CD4-positive, alpha-beta T cell (primary cell): Measurements from ENCODE around the gene HAGH. TPM values are rescaled to one million over a fixed set of nuclear protein-coding genes. Genes with fewer than 3 reads are reported as not detected.
A peak's percentile ranks its signal among the peaks of the same experiment; 100 is the strongest.

Source experiments
- ATAC-seq: fragments of 200-7000 bp; cut with Tn5 transposase; one replicate; pipeline ENCODE4 v1.10.0; 2022; ENCODE audit warnings: mild to moderate bottlenecking; ENCODE audit not compliant: poor library complexity
- CTCF ChIA-PET: fragments of 350-600 bp; sonication (Branson Sonifier 250); formaldehyde crosslinking; loops from one replicate; lab custom pipeline; 2021; ENCODE audit warnings: antibody characterized with exemption, inconsistent platforms; lab: Charles Lee
- POLR2A ChIA-PET: fragments of 350-600 bp; sonication (Branson Sonifier 250); formaldehyde crosslinking; loops from one replicate; lab custom pipeline; 2021; ENCODE audit warnings: antibody characterized with exemption, inconsistent platforms; lab: Charles Lee
- DNase-seq, 14 experiments: peaks; one replicate each; pipeline ENCODE4 v3.0.0-alpha.2; 2013 to 2020; ENCODE audit warnings: mixed read lengths in 2 of 14
- H3K27ac ChIP-seq, 2 donors: one replicate each; pipeline versions ENCODE4 v1.5.1 to v1.7.0; 2013; ENCODE audit warnings: low read length in 2 of 2, low read depth in 1 of 2, mild to moderate bottlenecking in 1 of 2
- H3K27me3 ChIP-seq, 2 experiments: 1 replicate in 1 of 2; 2 replicates in 1 of 2; pipeline versions ENCODE4 v1.6.1 to v1.7.0; 2013; ENCODE audit warnings: low read length in 2 of 2, control low read depth in 1 of 2, mild to moderate bottlenecking in 1 of 2, moderate library complexity in 1 of 2; ENCODE audit not compliant: insufficient read depth in 2 of 2, control insufficient read depth in 1 of 2
- H3K36me3 ChIP-seq: one replicate; pipeline ENCODE4 v1.6.1; 2013; ENCODE audit warnings: low read length, control low read depth; ENCODE audit not compliant: insufficient read depth
- H3K4me1 ChIP-seq: one replicate; pipeline ENCODE4 v1.6.1; 2013; ENCODE audit warnings: low read length, control low read depth; ENCODE audit not compliant: insufficient read depth
- H3K4me3 ChIP-seq: one replicate; pipeline ENCODE4 v1.5.1; 2013; ENCODE audit warnings: mild to moderate bottlenecking, low read length, moderate library complexity
- H3K9me3 ChIP-seq, 2 experiments: 1 replicate in 1 of 2; 2 replicates in 1 of 2; pipeline versions ENCODE4 v1.6.1 to v1.7.0; 2013; ENCODE audit warnings: low read length in 2 of 2, mild to moderate bottlenecking in 2 of 2, control low read depth in 1 of 2, moderate library complexity in 1 of 2; ENCODE audit not compliant: control insufficient read depth in 1 of 2, insufficient read depth in 1 of 2
- H3K27ac Mint-ChIP-seq: one replicate; pipeline ENCODE4 v1.8.0; 2020; ENCODE audit warnings: mixed read lengths
- H3K27me3 Mint-ChIP-seq: one replicate; pipeline ENCODE4 v1.8.0; 2021; ENCODE audit warnings: mixed read lengths
- H3K36me3 Mint-ChIP-seq: one replicate; pipeline ENCODE4 v1.8.0; 2021; ENCODE audit warnings: low read depth, mixed read lengths
- H3K4me1 Mint-ChIP-seq: one replicate; pipeline ENCODE4 v1.8.0; 2021; ENCODE audit warnings: low read depth, mixed read lengths
- H3K4me3 Mint-ChIP-seq: one replicate; pipeline ENCODE4 v1.8.0; 2020; ENCODE audit warnings: mild to moderate bottlenecking, mixed read lengths
- H3K9me3 Mint-ChIP-seq: one replicate; pipeline ENCODE4 v1.8.0; 2020; ENCODE audit warnings: mixed read lengths
- intact Hi-C, 2 experiments: fragments of 100-400 bp; cut with DNase I in 1 of 2; cut with micrococcal nuclease in 1 of 2; formaldehyde crosslinking; loops; one replicate each; pipeline versions ENCODE4 v1.15.1 to v1.9.0; 2023 to 2025; cut with DNase I, micrococcal nuclease
- total RNA-seq, 174 experiments: library from RNA in 2 of 174; stranded (reverse) in 2 of 174; gene quantifications; one replicate each; pipeline ENCODE4 v1.2.3 and lab custom pipeline; 2021 to 2026
- TF ChIP-seq, protein P1 (sequence below): fragments of 200-600 bp; IDR thresholded peaks from one replicate; pipeline ENCODE4 v1.8.0; 2022; ENCODE audit warnings: antibody characterized with exemption, mild to moderate bottlenecking

The HAGH gene
- total RNA-seq, 2 experiments from 2014 or later: 20.9 to 22.7 TPM

DNA sequence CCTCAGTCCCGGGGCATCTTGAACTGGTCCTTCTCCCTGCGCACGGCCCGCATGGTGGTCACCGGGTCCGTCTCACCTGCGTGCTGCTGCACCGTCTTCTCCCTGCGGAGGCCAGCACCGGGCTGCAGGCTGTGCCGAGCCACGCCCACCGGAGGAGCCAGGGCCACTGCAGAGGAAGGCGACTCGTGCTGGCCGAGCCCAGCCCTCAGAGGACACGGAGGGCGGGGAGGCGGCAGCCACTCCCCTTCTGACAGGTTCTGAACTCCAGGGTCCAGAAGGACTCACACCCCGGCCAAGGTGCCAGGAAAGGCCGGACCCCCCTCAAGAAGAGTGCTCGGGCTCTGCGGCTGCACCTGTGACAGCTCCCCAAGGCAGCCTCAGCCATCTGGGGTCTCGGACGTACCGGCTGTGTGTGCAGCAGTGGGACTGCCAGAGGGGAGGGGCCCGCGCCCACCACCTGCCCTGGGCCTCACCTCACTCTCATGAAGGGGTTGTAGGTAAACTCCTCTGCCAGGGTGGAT, 17.3 kb downstream of the HAGH start:
- Histone ChIP-seq H3K9me3 (peaks cover 0 to 5% of the 10 kb centered on the region in 2 experiments), H3K4me3 (no peak overlapping the region), H3K4me1 (peaks cover 3% of the 10 kb centered on the region), H3K36me3 (peaks cover 49% of the 10 kb centered on the region), H3K27ac (no peak overlapping the region), H3K27me3 (no peaks in the 10 kb centered on the region)
- ChIA-PET POLR2A (interaction anchor here (1.5 kb wide), 1 partner anchor 27 kb away, joined by 3 read pairs; the partner anchor contains the start of genes NUBP2 and SPSB3), CTCF (no interaction called here)
- H3K36me3 Mint-ChIP-seq: peaks cover 55% of the 10 kb centered on the region
- TF ChIP-seq, protein P1, sequence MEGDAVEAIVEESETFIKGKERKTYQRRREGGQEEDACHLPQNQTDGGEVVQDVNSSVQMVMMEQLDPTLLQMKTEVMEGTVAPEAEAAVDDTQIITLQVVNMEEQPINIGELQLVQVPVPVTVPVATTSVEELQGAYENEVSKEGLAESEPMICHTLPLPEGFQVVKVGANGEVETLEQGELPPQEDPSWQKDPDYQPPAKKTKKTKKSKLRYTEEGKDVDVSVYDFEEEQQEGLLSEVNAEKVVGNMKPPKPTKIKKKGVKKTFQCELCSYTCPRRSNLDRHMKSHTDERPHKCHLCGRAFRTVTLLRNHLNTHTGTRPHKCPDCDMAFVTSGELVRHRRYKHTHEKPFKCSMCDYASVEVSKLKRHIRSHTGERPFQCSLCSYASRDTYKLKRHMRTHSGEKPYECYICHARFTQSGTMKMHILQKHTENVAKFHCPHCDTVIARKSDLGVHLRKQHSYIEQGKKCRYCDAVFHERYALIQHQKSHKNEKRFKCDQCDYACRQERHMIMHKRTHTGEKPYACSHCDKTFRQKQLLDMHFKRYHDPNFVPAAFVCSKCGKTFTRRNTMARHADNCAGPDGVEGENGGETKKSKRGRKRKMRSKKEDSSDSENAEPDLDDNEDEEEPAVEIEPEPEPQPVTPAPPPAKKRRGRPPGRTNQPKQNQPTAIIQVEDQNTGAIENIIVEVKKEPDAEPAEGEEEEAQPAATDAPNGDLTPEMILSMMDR: no peak
- intact Hi-C loops: no loop called here
- H3K4me1 Mint-ChIP-seq: peaks cover 6% of the 10 kb centered on the region
- ATAC-seq (no peak), DNase-seq (peak in 1 of 14 experiments; percentile 27)
- no peak overlapping the region for H3K27ac Mint-ChIP-seq
- no peaks in the 10 kb centered on the region for H3K9me3 Mint-ChIP-seq
- no peaks in the 10 kb centered on the region for H3K27me3 Mint-ChIP-seq
- H3K4me3 Mint-ChIP-seq: no peak overlapping the region

DNA sequence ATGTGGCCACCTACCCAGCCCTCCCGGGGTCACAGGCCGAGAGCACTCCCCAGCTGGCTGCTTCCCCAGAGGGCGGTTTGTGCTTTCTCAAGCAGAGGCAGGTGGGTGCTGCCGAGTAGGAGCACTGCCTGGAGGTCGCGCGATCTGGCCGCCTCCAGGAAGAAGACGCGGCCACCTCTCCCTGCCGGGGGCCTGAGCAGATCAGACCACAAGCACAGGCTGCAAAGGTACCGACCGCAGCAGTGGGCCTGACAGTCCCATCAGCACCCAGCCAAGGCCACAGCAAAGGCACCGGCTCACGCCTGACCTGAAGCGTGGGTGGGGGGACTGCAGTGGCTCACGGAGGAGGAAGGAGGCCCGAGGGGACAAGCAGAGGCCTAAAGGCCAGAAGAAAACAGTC, 17.9 kb downstream of the HAGH start:
- Mint-ChIP-seq H3K9me3 (no peaks in the 10 kb centered on the region), H3K4me3 (no peak overlapping the region), H3K27me3 (no peaks in the 10 kb centered on the region), H3K4me1 (peaks cover 6% of the 10 kb centered on the region), H3K27ac (no peak overlapping the region), H3K36me3 (peaks cover 54% of the 10 kb centered on the region)
- Histone ChIP-seq H3K9me3 (peaks cover 0 to 5% of the 10 kb centered on the region in 2 experiments), H3K27ac (no peak overlapping the region), H3K4me3 (no peak overlapping the region), H3K27me3 (no peaks in the 10 kb centered on the region), H3K36me3 (peaks cover 45% of the 10 kb centered on the region), H3K4me1 (peaks cover 3% of the 10 kb centered on the region)
- DNase-seq: no peak
- intact Hi-C loops: no loop called here
- TF ChIP-seq, protein P1: no peak
- ATAC-seq: no peak
- ChIA-PET CTCF (no interaction called here), POLR2A (no interaction called here)

DNA sequence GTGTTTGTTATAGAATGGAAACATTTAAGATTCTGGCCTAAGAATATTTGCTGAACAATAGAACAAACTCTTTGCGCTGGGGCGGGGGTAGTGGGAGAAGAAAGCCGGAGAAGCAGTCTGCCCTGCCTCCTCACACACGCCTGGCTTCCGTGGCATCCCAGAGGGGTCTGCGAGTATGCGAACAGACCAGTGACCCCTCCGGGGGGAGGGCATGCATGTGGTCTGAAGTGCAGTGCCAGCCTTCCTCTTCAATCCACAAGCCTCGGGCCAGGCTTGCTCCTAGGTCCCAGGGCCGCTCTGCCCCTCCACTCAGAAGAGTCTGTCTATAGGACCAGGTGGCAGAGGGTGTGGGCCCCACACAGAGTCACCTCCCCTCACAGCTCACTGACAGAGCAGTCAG, 19.0 kb downstream of the HAGH start:
- peaks cover 39% of the 10 kb centered on the region for H3K36me3 ChIP-seq
- H3K27ac ChIP-seq: no peak overlapping the region
- no peaks in the 10 kb centered on the region for H3K27me3 ChIP-seq
- intact Hi-C loops: no loop called here
- ATAC-seq (no peak), DNase-seq (no peak)
- peaks cover under 1% of the 10 kb centered on the region for H3K4me1 ChIP-seq
- TF ChIP-seq, protein P1: no peak
- peaks cover 0 to 5% of the 10 kb centered on the region in 2 experiments for H3K9me3 ChIP-seq
- H3K4me3 Mint-ChIP-seq: no peak overlapping the region
- H3K36me3 Mint-ChIP-seq: peaks cover 44% of the 10 kb centered on the region
- ChIA-PET POLR2A (no interaction called here), CTCF (no interaction called here)
- no peak overlapping the region for H3K4me3 ChIP-seq
- no peak overlapping the region for H3K27ac Mint-ChIP-seq
- H3K4me1 Mint-ChIP-seq: no peaks in the 10 kb centered on the region
- H3K9me3 Mint-ChIP-seq: no peaks in the 10 kb centered on the region
- no peaks in the 10 kb centered on the region for H3K27me3 Mint-ChIP-seq
